Measurements from ENCODE around the gene PLPPR3.

PLPPR3 gene

GRCh38 chr19:803686-804418 is 17.9 kb downstream of the PLPPR3 start:
- TF ChIP-seq POLR2AphosphoS5 (IDR thresholded peaks at IDR 0.05; ENCODE audit: low read depth, low read length): no peak
- no peak for TF ChIP-seq SIN3A (IDR thresholded peaks at IDR 0.05; ENCODE audit: borderline replicate concordance, insufficient read depth, low read length)
- no peak for TF ChIP-seq TAF1 (IDR thresholded peaks at IDR 0.05; ENCODE audit: borderline replicate concordance, insufficient read depth, low read length)
- TF ChIP-seq REST (IDR thresholded peaks at IDR 0.05; ENCODE audit: insufficient read depth in 1 of 2, low read depth in 2 of 2, low read length in 2 of 2): no peak
- TF ChIP-seq FOXP2 (optimal IDR thresholded peaks at IDR 0.05; ENCODE audit: borderline replicate concordance, extremely low read depth, extremely low read length, insufficient read depth): no peak

DNA sequence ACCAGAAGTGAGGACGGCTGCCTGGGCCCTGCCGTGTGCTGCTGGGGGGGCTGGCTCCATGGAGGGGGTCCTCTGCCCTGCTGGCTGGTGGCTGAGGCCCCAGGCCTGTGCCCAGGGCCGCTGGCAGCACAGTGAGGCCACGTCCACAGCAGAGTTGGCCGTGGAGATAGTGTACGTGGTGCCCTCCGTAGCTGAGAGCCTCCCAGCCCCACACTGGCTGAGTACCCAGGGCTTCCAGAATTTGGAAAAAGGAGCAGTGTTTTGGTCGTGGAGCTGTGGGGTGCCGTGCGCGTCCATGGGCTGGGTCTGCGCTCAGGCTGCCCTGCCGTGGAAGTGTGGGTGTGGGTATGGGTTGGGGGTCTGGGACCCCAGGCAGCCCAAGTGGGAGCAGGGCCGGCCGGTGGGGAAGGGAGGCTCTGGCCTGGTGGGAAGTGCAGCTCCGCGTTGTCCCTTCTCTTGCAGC is 18.6 kb downstream of the PLPPR3 start:
- TF ChIP-seq TAF1 (IDR thresholded peaks at IDR 0.05; ENCODE audit: borderline replicate concordance, insufficient read depth, low read length) (no peak), REST (IDR thresholded peaks at IDR 0.05; ENCODE audit: insufficient read depth in 1 of 2, low read depth in 2 of 2, low read length in 2 of 2) (no peak), SIN3A (IDR thresholded peaks at IDR 0.05; ENCODE audit: borderline replicate concordance, insufficient read depth, low read length) (no peak), FOXP2 (optimal IDR thresholded peaks at IDR 0.05; ENCODE audit: borderline replicate concordance, extremely low read depth, extremely low read length, insufficient read depth) (no peak), POLR2AphosphoS5 (IDR thresholded peaks at IDR 0.05; ENCODE audit: low read depth, low read length) (no peak)

GRCh38 chr19:802498-803098 is 19.2 kb downstream of the PLPPR3 start:
- no peak for TF ChIP-seq TAF1 (IDR thresholded peaks at IDR 0.05; ENCODE audit: borderline replicate concordance, insufficient read depth, low read length)
- no peak for TF ChIP-seq POLR2AphosphoS5 (IDR thresholded peaks at IDR 0.05; ENCODE audit: low read depth, low read length)
- TF ChIP-seq SIN3A (IDR thresholded peaks at IDR 0.05; ENCODE audit: borderline replicate concordance, insufficient read depth, low read length): no peak
- no peak for TF ChIP-seq REST (IDR thresholded peaks at IDR 0.05; ENCODE audit: insufficient read depth in 1 of 2, low read depth in 2 of 2, low read length in 2 of 2)

- TF ChIP-seq SIN3A (IDR thresholded peaks at IDR 0.05; ENCODE audit: borderline replicate concordance, insufficient read depth, low read length): no peak
- no peak for TF ChIP-seq TAF1 (IDR thresholded peaks at IDR 0.05; ENCODE audit: borderline replicate concordance, insufficient read depth, low read length)
- no peak for TF ChIP-seq FOXP2 (optimal IDR thresholded peaks at IDR 0.05; ENCODE audit: borderline replicate concordance, extremely low read depth, extremely low read length, insufficient read depth)
- no peak for TF ChIP-seq REST (IDR thresholded peaks at IDR 0.05; ENCODE audit: insufficient read depth in 1 of 2, low read depth in 2 of 2, low read length in 2 of 2)
- TF ChIP-seq POLR2AphosphoS5 (IDR thresholded peaks at IDR 0.05; ENCODE audit: low read depth, low read length): no peak
These were observed 19.8 kb downstream of the PLPPR3 start for GRCh38 chr19:801861-802497.

Data from PFSK-1 (cell line).